SU-DHL-6 (cell line): Measurements from ENCODE around the gene TRMT1.

Experiments used
- H2AFZ ChIP-seq: fragments of 200-600 bp; sonication (generic); 2 replicates; pipeline ENCODE4 v1.6.1; 2014; ENCODE audit warnings: low read depth, mild to moderate bottlenecking, moderate library complexity, mixed read lengths, antibody characterized with exemption, low read length; ENCODE audit not compliant: severe bottlenecking
- H3F3A ChIP-seq: fragments of 200-600 bp; shearing (Covaris generic); 2 replicates; pipeline ENCODE4 v1.6.0; 2016; ENCODE audit warnings: antibody characterized with exemption, mild to moderate bottlenecking; ENCODE audit not compliant: insufficient read depth
- H3K27ac ChIP-seq: fragments of 200-600 bp; sonication (generic); 2 replicates; pipeline ENCODE4 v1.5.1; 2016; ENCODE audit warnings: low read depth, mild to moderate bottlenecking, low read length, moderate library complexity, mixed read lengths
- H3K27me3 ChIP-seq: fragments of 200-600 bp; sonication (generic), shearing (Covaris generic); 2 replicates; pipeline ENCODE4 v1.6.0; 2014; ENCODE audit warnings: mild to moderate bottlenecking, low read length
- H3K36me3 ChIP-seq: fragments of 200-600 bp; sonication (generic); 2 replicates; pipeline ENCODE4 v1.6.1; 2014; ENCODE audit warnings: mild to moderate bottlenecking, low read length, mixed read lengths
- H3K4me2 ChIP-seq: fragments of 300-600, 200-600 bp; shearing (Covaris generic), sonication (generic); 2 replicates; pipeline ENCODE4 v1.6.0; 2014; ENCODE audit warnings: low read length, low read depth, mild to moderate bottlenecking; ENCODE audit not compliant: poor library complexity, severe bottlenecking
- H3K4me3 ChIP-seq: fragments of 200-600 bp; sonication (generic); 2 replicates; pipeline ENCODE4 v1.5.1; 2014; ENCODE audit warnings: antibody characterized with exemption, low read length, mild to moderate bottlenecking, mixed read lengths; ENCODE audit not compliant: insufficient read depth, poor library complexity, severe bottlenecking
- H3K79me2 ChIP-seq: fragments of 200-600 bp; sonication (generic); 2 replicates; pipeline ENCODE4 v1.6.1; 2014; ENCODE audit warnings: mild to moderate bottlenecking, low read length, moderate library complexity; ENCODE audit not compliant: insufficient read depth
- H3K9ac ChIP-seq: fragments of 200-600 bp; sonication (generic); 2 replicates; pipeline ENCODE4 v1.7.0; 2014; ENCODE audit warnings: mild to moderate bottlenecking, low read length
- H3K9me2 ChIP-seq: fragments of 200-600 bp; sonication (generic); replicated peaks from 2 replicates; pipeline ENCODE4 v1.6.1; 2014; ENCODE audit warnings: low read length; ENCODE audit not compliant: insufficient read depth
- H3K9me3 ChIP-seq: fragments of 200-600 bp; sonication (generic); 2 replicates; pipeline ENCODE4 v1.6.1; 2014; ENCODE audit warnings: low read length, mixed read lengths; ENCODE audit not compliant: insufficient read depth
- H4K20me1 ChIP-seq: fragments of 200-600 bp; sonication (generic); 2 replicates; pipeline ENCODE4 v1.6.1; 2014; ENCODE audit warnings: low read depth, mild to moderate bottlenecking, antibody characterized with exemption, low read length, moderate library complexity, mixed read lengths
- CTCF ChIP-seq: fragments of 200-600 bp; sonication (generic); IDR thresholded peaks from one replicate; pipeline ENCODE4 v1.5.1; 2017; ENCODE audit warnings: antibody characterized with exemption, mild to moderate bottlenecking, low read length, moderate library complexity; ENCODE audit not compliant: insufficient read depth, poor library complexity, severe bottlenecking
- EZH2phosphoT487 ChIP-seq: fragments of 200-600 bp; sonication (generic), shearing (Covaris generic); conservative IDR thresholded peaks from 2 replicates; pipeline ENCODE4 v1.6.1; 2018; ENCODE audit warnings: mild to moderate bottlenecking, antibody characterized with exemption, low read length, moderate library complexity, mixed read lengths

The TRMT1 gene

GRCh38 chr19:13095934-13096927 lies 20.3 kb downstream of the TRMT1 start:
- Histone ChIP-seq H3K79me2 (no peaks in the 10 kb centered on the region), H3F3A (peaks cover 12% of the 10 kb centered on the region), H2AFZ (no peak overlapping the region), H3K27ac (no peak overlapping the region), H3K36me3 (peaks cover 13% of the 10 kb centered on the region), H3K9me3 (no peaks in the 10 kb centered on the region), H4K20me1 (no peaks in the 10 kb centered on the region), H3K9me2 (no peaks in the 10 kb centered on the region), H3K4me3 (no peak overlapping the region), H3K9ac (peak overlapping the region; percentile 27; the same call in 1 of the 2 replicates), H3K27me3 (no peaks in the 10 kb centered on the region), H3K4me2 (peak overlapping the region; percentile 44)
- TF ChIP-seq CTCF (no peak), EZH2phosphoT487 (no peak)

GRCh38 chr19:13095393-13095784 lies 21.2 kb downstream of the TRMT1 start:
- no peaks in the 10 kb centered on the region for H3K9me2 ChIP-seq
- peak overlapping the region; percentile 44 for H3K4me2 ChIP-seq
- peaks cover 12% of the 10 kb centered on the region for H3K36me3 ChIP-seq
- no peak overlapping the region for H3K9ac ChIP-seq
- no peaks in the 10 kb centered on the region for H3K9me3 ChIP-seq
- H3F3A ChIP-seq: peaks cover 12% of the 10 kb centered on the region
- no peaks in the 10 kb centered on the region for H3K27me3 ChIP-seq
- H4K20me1 ChIP-seq: no peaks in the 10 kb centered on the region
- no peaks in the 10 kb centered on the region for H3K79me2 ChIP-seq
- TF ChIP-seq CTCF (no peak), EZH2phosphoT487 (no peak)
- no peak overlapping the region for H3K27ac ChIP-seq
- H3K4me3 ChIP-seq: no peak overlapping the region
- no peak overlapping the region for H2AFZ ChIP-seq

GRCh38 chr19:13094771-13095392 lies 21.7 kb downstream of the TRMT1 start:
- Histone ChIP-seq H2AFZ (no peak overlapping the region), H3K4me3 (no peak overlapping the region), H3K27me3 (no peaks in the 10 kb centered on the region), H3F3A (peaks cover 7% of the 10 kb centered on the region), H3K36me3 (peaks cover 7% of the 10 kb centered on the region), H3K27ac (no peak overlapping the region), H4K20me1 (no peaks in the 10 kb centered on the region), H3K9ac (no peak overlapping the region), H3K79me2 (no peaks in the 10 kb centered on the region), H3K9me2 (no peaks in the 10 kb centered on the region), H3K4me2 (peak overlapping the region; percentile 44), H3K9me3 (no peaks in the 10 kb centered on the region)
- TF ChIP-seq CTCF: no peak
- no peak for TF ChIP-seq EZH2phosphoT487
